GM23248 (cell line): ENCODE results near the gene MYO10.

Source experiments
- EZH2 ChIP-seq: fragments of 200-600 bp; sonication (generic); IDR thresholded peaks from 2 replicates; pipeline ENCODE4 v1.6.1; 2018; ENCODE audit warnings: antibody characterized with exemption, mild to moderate bottlenecking; ENCODE audit not compliant: insufficient read depth, poor library complexity, severe bottlenecking
- EZH2phosphoT487 ChIP-seq: fragments of 200-600 bp; sonication (generic); IDR thresholded peaks from 2 replicates; pipeline ENCODE4 v1.6.1; 2018; ENCODE audit warnings: antibody characterized with exemption, moderate library complexity, mild to moderate bottlenecking, low read depth; ENCODE audit not compliant: insufficient read depth

GRCh38 chr5:16826379-16827125 lies 109.5 kb downstream of the MYO10 start:
- TF ChIP-seq EZH2 (no peak), EZH2phosphoT487 (no peak)
